Left lung (tissue), 10 donors: ENCODE measurements around the gene LAMTOR4. TPM values are rescaled to one million over a fixed set of nuclear protein-coding genes. Genes with fewer than 3 reads are reported as not detected.
"Not testable (repeated sequence)": the region's sequence is repeated elsewhere in the genome, so short reads cannot be mapped to it uniquely, and the experiment has no call there.

ENCODE experiments used
- ATAC-seq: fragments of 200-7000 bp; cut with Tn5 transposase; one replicate; pipeline ENCODE4 v1.9.1; 2020; ENCODE audit warnings: moderate library complexity
- DNase-seq, 4 donors: peaks; one replicate each; pipeline ENCODE4 v3.0.0-alpha.2; 2013 to 2020
- H3K27ac ChIP-seq, 2 donors: fragments of 200-600 bp; sonication (generic) in 1 of 2; one replicate each; pipeline versions ENCODE4 v1.5.0 to v1.8.0; 2020 to 2021
- H3K27me3 ChIP-seq, 2 donors: fragments of 200-600 bp; sonication (generic) in 1 of 2; one replicate each; pipeline versions ENCODE4 v1.5.0 to v1.8.0; 2020 to 2021
- H3K36me3 ChIP-seq, 2 donors: fragments of 200-600 bp; sonication (generic) in 1 of 2; one replicate each; pipeline versions ENCODE4 v1.5.0 to v1.8.0; 2020 to 2021
- H3K4me1 ChIP-seq, 2 donors: fragments of 200-600 bp; one replicate each; pipeline ENCODE4 v1.8.0; 2021
- H3K4me3 ChIP-seq, 2 donors: fragments of 200-600 bp; sonication (generic) in 1 of 2; one replicate each; pipeline versions ENCODE4 v1.5.0 to v1.8.0; 2020 to 2021; ENCODE audit warnings: mild to moderate bottlenecking in 1 of 2
- H3K9me3 ChIP-seq, 2 donors: fragments of 200-600 bp; sonication (generic) in 1 of 2; one replicate each; pipeline versions ENCODE4 v1.5.0 to v1.8.0; 2020 to 2021
- intact Hi-C, 2 donors: fragments of 100-400 bp; cut with DNase I; formaldehyde crosslinking; loops; one replicate each; pipeline versions ENCODE4 v1.11.2 to v1.14.2; 2022
- polyA plus RNA-seq, 6 donors: library from polyadenylated mRNA; unstranded; fragments of 120-200 nt; gene quantifications; one replicate each; pipeline ENCODE4 v1.2.1, GENCODE V29; 2013; ENCODE audit not compliant: insufficient read length in 6 of 6
- total RNA-seq, 2 donors: library from RNA; stranded (reverse); fragmentation: NEBNext Ultra II Directional; extraction: Animal tissue kit (Norgen Biotek cat#: 25700); gene quantifications; one replicate each; pipeline ENCODE4 v1.2.1, GENCODE V29; 2021
- TF ChIP-seq, protein P1 (sequence below), 2 donors: fragments of 200-600 bp; sonication (generic) in 1 of 2; IDR thresholded peaks; one replicate each; pipeline versions ENCODE4 v1.5.0 to v1.8.0; 2021; ENCODE audit warnings: antibody characterized with exemption in 2 of 2
- donor health status: DM: no; HTN: yes; CAD: no.
- donor health status: DM: no; HTN: no; CAD: no.

Gene LAMTOR4
- total and polyA plus RNA-seq, 8 donors = 85.9 to 120 (median 99.3) TPM

DNA sequence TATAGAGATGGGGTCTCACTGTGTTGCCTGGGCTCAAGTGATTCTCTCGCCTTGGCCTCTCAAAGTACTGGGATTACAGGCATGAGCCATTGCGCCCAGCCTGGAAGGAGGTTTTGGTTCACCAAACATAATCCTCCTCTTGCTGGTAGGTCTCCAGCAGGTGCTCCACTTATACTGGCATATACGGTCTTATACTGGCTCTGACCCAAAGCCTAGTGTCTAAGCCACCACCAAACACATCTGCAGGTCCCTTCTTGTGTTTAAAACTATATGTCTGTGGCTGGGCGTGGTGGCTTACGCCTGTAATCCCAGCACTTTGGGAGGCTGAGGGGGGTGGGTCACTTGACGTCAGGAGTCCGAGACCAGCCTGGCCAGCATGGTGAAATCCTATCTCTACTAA, 16.6 kb upstream of the LAMTOR4 start:
- TF ChIP-seq, protein P1, sequence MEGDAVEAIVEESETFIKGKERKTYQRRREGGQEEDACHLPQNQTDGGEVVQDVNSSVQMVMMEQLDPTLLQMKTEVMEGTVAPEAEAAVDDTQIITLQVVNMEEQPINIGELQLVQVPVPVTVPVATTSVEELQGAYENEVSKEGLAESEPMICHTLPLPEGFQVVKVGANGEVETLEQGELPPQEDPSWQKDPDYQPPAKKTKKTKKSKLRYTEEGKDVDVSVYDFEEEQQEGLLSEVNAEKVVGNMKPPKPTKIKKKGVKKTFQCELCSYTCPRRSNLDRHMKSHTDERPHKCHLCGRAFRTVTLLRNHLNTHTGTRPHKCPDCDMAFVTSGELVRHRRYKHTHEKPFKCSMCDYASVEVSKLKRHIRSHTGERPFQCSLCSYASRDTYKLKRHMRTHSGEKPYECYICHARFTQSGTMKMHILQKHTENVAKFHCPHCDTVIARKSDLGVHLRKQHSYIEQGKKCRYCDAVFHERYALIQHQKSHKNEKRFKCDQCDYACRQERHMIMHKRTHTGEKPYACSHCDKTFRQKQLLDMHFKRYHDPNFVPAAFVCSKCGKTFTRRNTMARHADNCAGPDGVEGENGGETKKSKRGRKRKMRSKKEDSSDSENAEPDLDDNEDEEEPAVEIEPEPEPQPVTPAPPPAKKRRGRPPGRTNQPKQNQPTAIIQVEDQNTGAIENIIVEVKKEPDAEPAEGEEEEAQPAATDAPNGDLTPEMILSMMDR (IDR thresholded peaks at IDR 0.05) = no peak
- peaks cover 5 to 17% of the 10 kb centered on the region in 2 donors for H3K4me1 ChIP-seq
- DNase-seq = no peak
- ATAC-seq = no peak
- H3K9me3 ChIP-seq = no peaks in the 10 kb centered on the region
- intact Hi-C loops = no loop called here
- no peaks in the 10 kb centered on the region for H3K36me3 ChIP-seq
- H3K27me3 ChIP-seq = no peaks in the 10 kb centered on the region
- H3K4me3 ChIP-seq = no peak overlapping the region
- no peak overlapping the region for H3K27ac ChIP-seq

- H3K4me1 ChIP-seq = peaks cover 5 to 15% of the 10 kb centered on the region in 2 donors
- intact Hi-C loops = no loop called here
- H3K9me3 ChIP-seq = no peaks in the 10 kb centered on the region
- no peak overlapping the region for H3K27ac ChIP-seq
- no peaks in the 10 kb centered on the region for H3K27me3 ChIP-seq
- ATAC-seq (peak; percentile 84), DNase-seq (peak in 3 of 4 donors; percentile 33 to 71 (median 63))
- no peak overlapping the region for H3K4me3 ChIP-seq
- no peaks in the 10 kb centered on the region for H3K36me3 ChIP-seq
- TF ChIP-seq, protein P1 (IDR thresholded peaks at IDR 0.05) = peak; percentile 63 to 81
Observed at GRCh38 chr7:100132697-100133151, 16.0 kb upstream of the LAMTOR4 start.

GRCh38 chr7:100137851-100138760, 10.6 kb upstream of the LAMTOR4 start:
- ATAC-seq (no peak), DNase-seq (no peak)
- TF ChIP-seq, protein P1 (IDR thresholded peaks at IDR 0.05) = no peak
- no peaks in the 10 kb centered on the region for H3K27me3 ChIP-seq
- no peak overlapping the region for H3K4me3 ChIP-seq
- intact Hi-C loops = loop anchor here in 1 of 2 donors (5.0 kb wide), 1 partner anchor 84 kb away; no protein-coding TSS in a partner anchor
- H3K4me1 ChIP-seq = peaks cover 0 to 15% of the 10 kb centered on the region in 2 donors
- H3K36me3 ChIP-seq = no peaks in the 10 kb centered on the region
- no peaks in the 10 kb centered on the region for H3K9me3 ChIP-seq
- H3K27ac ChIP-seq = no peak overlapping the region

- H3K4me1 ChIP-seq = peaks cover 0 to 15% of the 10 kb centered on the region in 2 donors
- no peaks in the 10 kb centered on the region for H3K27me3 ChIP-seq
- H3K27ac ChIP-seq = peak overlapping the region in 1 of 2 donors; percentile 5
- DNase-seq (no peak), ATAC-seq (no peak)
- TF ChIP-seq, protein P1 (IDR thresholded peaks at IDR 0.05) = no peak
- H3K4me3 ChIP-seq = no peak overlapping the region
- no peaks in the 10 kb centered on the region for H3K36me3 ChIP-seq
- no peaks in the 10 kb centered on the region for H3K9me3 ChIP-seq
- intact Hi-C loops = no loop called here
Observed at GRCh38 chr7:100141555-100141949, 7.2 kb upstream of the LAMTOR4 start.

DNA sequence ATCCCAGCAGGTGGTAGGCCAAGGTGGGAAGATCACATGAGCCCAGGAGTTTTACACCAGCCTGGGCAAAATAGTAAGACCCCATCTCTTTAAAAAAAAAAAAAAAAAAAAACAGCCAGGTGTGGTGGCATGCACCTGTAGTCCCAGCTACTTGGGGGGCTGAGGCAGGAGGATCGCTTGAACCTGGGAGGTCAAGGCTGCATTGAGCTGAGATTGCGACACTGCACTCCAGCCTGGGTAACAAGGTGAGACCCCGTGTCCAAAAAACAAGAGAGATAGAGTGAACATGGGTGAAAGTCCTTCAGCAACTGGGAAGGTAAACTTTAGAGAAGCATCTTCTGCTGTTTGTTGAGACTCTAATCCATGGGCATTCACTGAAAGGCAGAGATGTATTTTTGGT, 6.3 kb upstream of the LAMTOR4 start:
- no peak overlapping the region for H3K4me3 ChIP-seq
- no peaks in the 10 kb centered on the region for H3K9me3 ChIP-seq
- no peak for ATAC-seq
- peaks cover 0 to 15% of the 10 kb centered on the region in 2 donors for H3K4me1 ChIP-seq
- H3K27me3 ChIP-seq = no peaks in the 10 kb centered on the region
- H3K27ac ChIP-seq = no peak overlapping the region
- DNase-seq = no peak
- no peaks in the 10 kb centered on the region for H3K36me3 ChIP-seq
- TF ChIP-seq, protein P1 (IDR thresholded peaks at IDR 0.05) = no peak
- intact Hi-C loops = no loop called here

DNA sequence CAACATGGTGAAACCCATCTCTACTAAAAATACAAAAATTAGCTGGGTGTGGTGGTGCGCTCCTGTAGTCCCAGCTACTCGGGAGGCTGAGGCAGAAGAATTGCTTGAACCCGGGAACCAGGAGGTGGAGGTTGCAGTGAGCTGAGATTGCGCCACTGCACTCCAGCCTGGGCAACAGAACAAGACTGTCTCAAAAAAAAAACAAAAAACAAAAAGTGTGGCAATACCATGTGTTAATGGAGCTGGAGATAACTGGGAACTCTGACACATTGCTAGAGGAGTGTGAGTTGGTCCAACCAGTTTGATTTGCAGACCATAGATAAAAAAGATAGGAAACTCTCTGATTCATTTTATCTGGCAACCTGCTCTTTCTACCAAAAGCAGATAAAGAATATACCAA, 2.4 kb upstream of the LAMTOR4 start:
- intact Hi-C loops, DNase-seq, H3K4me3 ChIP-seq, H3K36me3 ChIP-seq, H3K27ac ChIP-seq, ATAC-seq, H3K9me3 ChIP-seq, H3K27me3 ChIP-seq: not testable (repeated sequence)
- H3K4me1 ChIP-seq = peaks cover 8 to 40% of the 10 kb centered on the region in 2 donors
